ENCODE results near the gene SSU72. TPM values are rescaled to one million over a fixed set of nuclear protein-coding genes. Genes with fewer than 3 reads are reported as not detected.

The SSU72 gene
- total RNA-seq, 2 experiments from 2014 or later, result 128 to 130 TPM

DNA sequence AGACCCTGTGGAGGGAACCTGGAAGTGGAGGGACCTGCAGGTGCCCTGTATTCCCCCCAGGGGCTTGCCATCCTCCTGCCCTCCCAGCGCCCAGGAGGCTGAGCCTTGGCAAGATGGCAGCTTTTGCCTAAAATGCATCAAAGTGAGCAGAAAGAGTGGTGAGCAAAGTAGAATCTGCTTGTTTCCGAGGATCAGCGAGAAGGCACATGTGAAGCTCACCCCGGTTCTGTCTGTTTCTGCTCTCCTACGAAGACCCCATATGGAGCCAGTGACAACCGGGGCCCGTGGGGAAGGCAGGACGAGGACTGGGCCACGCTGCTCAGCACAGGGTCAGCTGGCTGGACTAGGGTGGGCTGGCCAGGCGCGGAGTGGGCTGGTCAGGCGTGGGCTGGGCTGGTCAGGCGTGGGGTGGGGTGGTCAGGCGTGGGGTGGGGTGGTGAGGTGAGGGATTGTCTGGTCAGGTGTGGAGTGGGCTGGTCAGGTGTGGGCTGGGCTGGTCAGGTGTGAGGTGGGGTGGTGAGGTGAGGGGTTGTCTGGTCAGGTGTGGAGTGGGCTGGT, 30.4 kb upstream of the SSU72 start:
- H3K9me3 Mint-ChIP-seq, result no peaks in the 10 kb centered on the region
- ChIA-PET CTCF (interaction anchor here (1.4 kb wide), 1 partner anchor 18 kb away, joined by 3 read pairs; no protein-coding TSS in a partner anchor), POLR2A (no interaction called here)
- H3K4me1 Mint-ChIP-seq, result peaks cover 14% of the 10 kb centered on the region
- no peak overlapping the region for H3K4me3 Mint-ChIP-seq
- H3K27me3 Mint-ChIP-seq, result no peaks in the 10 kb centered on the region
- no peak for DNase-seq
- H3K36me3 Mint-ChIP-seq (ENCODE audit: low read depth), result no peaks in the 10 kb centered on the region
- peak overlapping the region; percentile 13 for H3K27ac Mint-ChIP-seq

GRCh38 chr1:1604374-1605033, 29.8 kb upstream of the SSU72 start:
- Mint-ChIP-seq H3K9me3 (no peaks in the 10 kb centered on the region), H3K4me3 (no peak overlapping the region), H3K36me3 (ENCODE audit: low read depth) (no peaks in the 10 kb centered on the region), H3K27me3 (no peaks in the 10 kb centered on the region), H3K4me1 (peaks cover 14% of the 10 kb centered on the region), H3K27ac (no peak overlapping the region)
- no peak for DNase-seq
- ChIA-PET CTCF (interaction anchor here (0.7 to 1.4 kb wide), 2 partner anchors 18 to 19 kb away, joined by 3 to 6 read pairs; no protein-coding TSS in a partner anchor), POLR2A (no interaction called here)

GRCh38 chr1:1603671-1604373, 29.2 kb upstream of the SSU72 start:
- POLR2A ChIA-PET, result no interaction called here
- no peak for DNase-seq
- no peak overlapping the region for H3K27ac Mint-ChIP-seq
- peaks cover 3% of the 10 kb centered on the region for H3K27me3 Mint-ChIP-seq
- H3K4me1 Mint-ChIP-seq, result peaks cover 18% of the 10 kb centered on the region
- H3K9me3 Mint-ChIP-seq, result no peaks in the 10 kb centered on the region
- H3K36me3 Mint-ChIP-seq (ENCODE audit: low read depth), result peaks cover 2% of the 10 kb centered on the region
- CTCF ChIA-PET, result interaction anchor here (0.7 to 1.4 kb wide), 3 partner anchors 10 to 20 kb away, joined by 3 to 6 read pairs (median 5); no protein-coding TSS in a partner anchor
- no peak overlapping the region for H3K4me3 Mint-ChIP-seq

DNA sequence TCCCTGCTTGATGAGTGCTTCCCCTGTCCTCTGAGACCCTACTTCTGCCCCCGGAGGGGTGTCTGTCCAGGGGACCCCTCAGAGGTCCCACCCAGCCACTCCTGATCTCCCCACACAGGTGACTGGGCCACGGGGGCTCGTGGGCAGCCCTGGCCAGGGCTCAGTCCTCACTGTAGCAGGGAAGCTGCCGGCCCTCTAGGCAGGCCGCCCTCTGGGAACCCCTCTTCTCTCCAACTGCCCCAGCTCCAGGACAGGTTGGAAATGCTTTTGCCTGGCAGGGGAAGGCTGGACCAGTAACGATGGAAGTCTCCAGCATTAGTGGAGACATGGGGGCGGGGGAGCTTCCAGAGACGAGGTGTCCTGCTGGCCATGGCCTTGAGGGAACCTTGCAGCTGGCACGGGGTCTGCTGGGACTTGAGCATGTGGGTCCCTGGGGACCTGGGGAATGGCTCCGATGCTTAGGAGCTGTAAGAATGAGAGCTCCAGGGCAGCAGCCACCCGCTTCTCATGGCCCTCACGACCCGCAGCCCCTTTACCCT, 28.4 kb upstream of the SSU72 start:
- H3K4me1 Mint-ChIP-seq, result peaks cover 21% of the 10 kb centered on the region
- peaks cover 6% of the 10 kb centered on the region for H3K27me3 Mint-ChIP-seq
- no peak overlapping the region for H3K27ac Mint-ChIP-seq
- POLR2A ChIA-PET, result interaction anchor here (0.6 kb wide), 1 partner anchor 26 kb away, joined by 3 read pairs; no protein-coding TSS in a partner anchor
- CTCF ChIA-PET, result interaction anchor here (0.7 to 1.3 kb wide), 3 partner anchors 11 to 204 kb away, joined by 3 to 5 read pairs (median 3); partner anchors contain the start of gene CCNL2
- peaks cover 4% of the 10 kb centered on the region for H3K36me3 Mint-ChIP-seq (ENCODE audit: low read depth)
- H3K9me3 Mint-ChIP-seq, result no peaks in the 10 kb centered on the region
- no peak for DNase-seq
- H3K4me3 Mint-ChIP-seq, result no peak overlapping the region

- H3K27ac Mint-ChIP-seq, result no peak overlapping the region
- H3K4me1 Mint-ChIP-seq, result peaks cover 17% of the 10 kb centered on the region
- no peak overlapping the region for H3K4me3 Mint-ChIP-seq
- H3K9me3 Mint-ChIP-seq, result no peaks in the 10 kb centered on the region
- H3K36me3 Mint-ChIP-seq (ENCODE audit: low read depth), result peaks cover 4% of the 10 kb centered on the region
- DNase-seq, result no peak
- POLR2A ChIA-PET, result interaction anchor here (0.6 kb wide), 1 partner anchor 26 kb away, joined by 3 read pairs; no protein-coding TSS in a partner anchor
- H3K27me3 Mint-ChIP-seq, result peaks cover 8% of the 10 kb centered on the region
- CTCF ChIA-PET, result interaction anchor here (0.7 to 1.3 kb wide), 2 partner anchors 48 to 203 kb away, joined by 3 read pairs; partner anchors contain the start of gene CCNL2
Observed at GRCh38 chr1:1602304-1602967, 27.8 kb upstream of the SSU72 start.

DNA sequence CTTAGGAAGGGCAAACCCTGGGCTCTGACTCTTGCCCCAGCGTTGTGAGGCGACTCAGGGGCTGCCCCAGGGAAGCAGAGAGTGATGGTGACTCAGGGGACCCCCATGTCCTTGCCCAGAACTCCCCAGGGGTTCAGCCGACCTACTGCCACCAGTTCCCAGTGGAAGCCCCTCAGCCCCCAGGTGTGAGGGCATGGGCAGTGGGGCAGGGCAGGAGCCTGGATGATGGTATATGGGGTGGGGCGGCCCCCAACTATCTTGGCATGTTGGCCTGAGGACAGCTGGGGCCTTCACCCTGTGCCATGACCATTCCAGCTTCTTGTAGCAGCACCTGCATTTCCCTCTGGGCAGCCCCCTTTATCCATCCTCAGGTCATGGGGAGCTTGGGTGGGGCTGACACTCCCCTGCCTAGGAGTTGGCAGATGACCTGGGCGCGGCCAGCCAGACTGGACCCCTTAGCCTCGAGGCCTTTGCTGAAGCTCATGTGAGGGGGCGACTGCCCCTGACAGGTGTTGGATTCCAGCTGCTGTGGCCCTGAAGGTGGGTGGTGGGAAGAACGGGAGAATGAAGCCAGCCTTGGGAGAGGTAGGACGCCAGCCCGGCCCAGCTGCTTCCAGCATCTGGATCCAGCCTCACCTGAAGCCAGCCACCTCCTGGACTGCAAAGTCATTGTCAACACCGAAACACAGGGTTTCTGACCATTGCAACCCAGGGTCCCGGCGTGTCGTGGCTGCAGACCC, 27.1 kb upstream of the SSU72 start:
- no peak overlapping the region for H3K27ac Mint-ChIP-seq
- H3K36me3 Mint-ChIP-seq (ENCODE audit: low read depth), result peaks cover 4% of the 10 kb centered on the region
- no peak for DNase-seq
- H3K4me3 Mint-ChIP-seq, result no peak overlapping the region
- CTCF ChIA-PET, result interaction anchor here (1.3 kb wide), 1 partner anchor 203 kb away, joined by 3 read pairs; the partner anchor contains the start of gene CCNL2
- POLR2A ChIA-PET, result no interaction called here
- H3K4me1 Mint-ChIP-seq, result peaks cover 10% of the 10 kb centered on the region
- no peaks in the 10 kb centered on the region for H3K9me3 Mint-ChIP-seq
- H3K27me3 Mint-ChIP-seq, result peaks cover 8% of the 10 kb centered on the region

- peaks cover 8% of the 10 kb centered on the region for H3K27me3 Mint-ChIP-seq
- no peak for DNase-seq
- peaks cover 4% of the 10 kb centered on the region for H3K36me3 Mint-ChIP-seq (ENCODE audit: low read depth)
- H3K9me3 Mint-ChIP-seq, result no peaks in the 10 kb centered on the region
- peak overlapping the region; percentile 56 for H3K4me3 Mint-ChIP-seq
- POLR2A ChIA-PET, result no interaction called here
- H3K27ac Mint-ChIP-seq, result peak overlapping the region; percentile 41
- CTCF ChIA-PET, result interaction anchor here (1.0 kb wide), 1 partner anchor 13 kb away, joined by 3 read pairs; no protein-coding TSS in a partner anchor
- H3K4me1 Mint-ChIP-seq, result peaks cover 7% of the 10 kb centered on the region
Observed at GRCh38 chr1:1600861-1601563, 26.3 kb upstream of the SSU72 start.

DNA sequence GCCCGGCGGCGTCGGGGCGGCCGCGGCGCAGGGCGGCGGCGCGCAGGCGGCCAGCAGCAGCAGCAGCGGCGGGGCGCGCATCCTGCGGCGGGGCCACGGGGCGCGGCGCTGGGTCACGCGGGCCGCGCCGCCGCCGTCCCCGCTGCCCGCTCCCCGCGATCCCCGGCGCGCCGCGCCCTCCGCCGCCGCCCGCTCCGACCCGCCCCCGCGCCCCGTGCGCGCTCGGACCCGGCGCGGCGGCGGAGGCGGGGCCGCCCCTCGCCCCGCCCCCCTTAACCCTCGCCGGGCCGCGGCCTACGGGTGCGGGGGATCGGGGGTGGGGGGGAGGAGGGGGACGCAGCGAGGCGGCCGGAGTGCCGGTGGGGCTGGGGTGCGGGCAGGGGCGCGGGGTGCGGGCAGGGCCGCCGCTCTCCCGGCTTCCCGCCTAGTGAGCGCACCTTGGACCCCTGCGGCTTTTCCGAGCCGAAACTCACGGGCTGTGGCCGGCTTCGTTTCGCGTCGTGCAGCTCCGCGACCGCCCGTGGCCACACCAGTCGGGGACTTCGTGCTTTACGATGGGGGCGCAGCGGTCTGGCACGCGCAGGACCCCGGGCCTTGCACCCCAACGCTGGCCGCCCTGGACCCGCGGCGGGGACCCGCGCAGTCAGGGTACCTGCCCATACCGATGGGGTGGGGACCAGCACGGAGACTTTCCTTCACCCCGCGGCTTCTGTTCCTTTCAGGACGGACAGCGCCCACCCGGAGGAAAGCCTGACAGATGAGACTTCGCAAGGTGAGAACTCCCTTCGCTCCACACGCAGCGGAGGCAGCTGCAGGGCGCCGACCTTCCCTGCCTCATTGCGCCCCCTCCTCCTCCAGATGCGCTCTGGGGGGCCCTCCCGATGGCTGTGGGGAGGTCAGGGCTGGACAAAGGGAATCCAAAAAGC, 25.5 kb upstream of the SSU72 start, which contains the start of gene FNDC10:
FNDC10 (minus strand) TSS at position 201 of the 926 bp plus-strand sequence; CDS start at position 81, 120 bp downstream.
- H3K27me3 Mint-ChIP-seq, result peaks cover 8% of the 10 kb centered on the region
- H3K4me3 Mint-ChIP-seq, result peak within 1 kb of the TSS; percentile 77
- no peaks in the 10 kb centered on the region for H3K9me3 Mint-ChIP-seq
- H3K4me1 Mint-ChIP-seq, result peaks cover 7% of the 10 kb centered on the region
- ChIA-PET CTCF (interaction anchor here (1.0 kb wide), 1 partner anchor 13 kb away, joined by 3 read pairs; no protein-coding TSS in a partner anchor), POLR2A (no interaction called here)
- peaks cover 4% of the 10 kb centered on the region for H3K36me3 Mint-ChIP-seq (ENCODE audit: low read depth)
- no peak for DNase-seq
- peak within 1 kb of the TSS; percentile 83 for H3K27ac Mint-ChIP-seq

GRCh38 chr1:1599030-1599934, 24.6 kb upstream of the SSU72 start:
- Mint-ChIP-seq H3K27ac (peak overlapping the region; percentile 83), H3K4me1 (peaks cover 7% of the 10 kb centered on the region), H3K9me3 (no peaks in the 10 kb centered on the region), H3K4me3 (peak overlapping the region; percentile 77), H3K36me3 (ENCODE audit: low read depth) (peaks cover 4% of the 10 kb centered on the region), H3K27me3 (peaks cover 8% of the 10 kb centered on the region)
- peak; percentile 44 for DNase-seq
- ChIA-PET POLR2A (no interaction called here), CTCF (interaction anchor here (0.6 kb wide), 1 partner anchor 21 kb away, joined by 4 read pairs; no protein-coding TSS in a partner anchor)

- H3K36me3 Mint-ChIP-seq (ENCODE audit: low read depth), result peaks cover 4% of the 10 kb centered on the region
- H3K4me3 Mint-ChIP-seq, result peak overlapping the region; percentile 77
- POLR2A ChIA-PET, result no interaction called here
- H3K27ac Mint-ChIP-seq, result peak overlapping the region; percentile 83
- peaks cover 7% of the 10 kb centered on the region for H3K4me1 Mint-ChIP-seq
- CTCF ChIA-PET, result interaction anchor here (0.6 kb wide), 1 partner anchor 22 kb away, joined by 4 read pairs; no protein-coding TSS in a partner anchor
- DNase-seq, result no peak
- H3K27me3 Mint-ChIP-seq, result peaks cover 8% of the 10 kb centered on the region
- H3K9me3 Mint-ChIP-seq, result no peaks in the 10 kb centered on the region
Observed at GRCh38 chr1:1598720-1599029, 24.0 kb upstream of the SSU72 start.

Measured in activated CD4-positive, alpha-beta T cell treated with anti-CD3 and anti-CD28 coated beads, Interleukin-2, amount 10 ng/mL, durations not matched to agents 7 days and 5 days (primary cell).